ENCODE data around the gene FLNB. TPM values are rescaled to one million over a fixed set of nuclear protein-coding genes. Genes with fewer than 3 reads are reported as not detected.

FLNB gene
- total and polyA plus RNA-seq, 2 of the 4 experiments (the other 2 are of a cell fraction): 78.0 to 136 TPM

DNA sequence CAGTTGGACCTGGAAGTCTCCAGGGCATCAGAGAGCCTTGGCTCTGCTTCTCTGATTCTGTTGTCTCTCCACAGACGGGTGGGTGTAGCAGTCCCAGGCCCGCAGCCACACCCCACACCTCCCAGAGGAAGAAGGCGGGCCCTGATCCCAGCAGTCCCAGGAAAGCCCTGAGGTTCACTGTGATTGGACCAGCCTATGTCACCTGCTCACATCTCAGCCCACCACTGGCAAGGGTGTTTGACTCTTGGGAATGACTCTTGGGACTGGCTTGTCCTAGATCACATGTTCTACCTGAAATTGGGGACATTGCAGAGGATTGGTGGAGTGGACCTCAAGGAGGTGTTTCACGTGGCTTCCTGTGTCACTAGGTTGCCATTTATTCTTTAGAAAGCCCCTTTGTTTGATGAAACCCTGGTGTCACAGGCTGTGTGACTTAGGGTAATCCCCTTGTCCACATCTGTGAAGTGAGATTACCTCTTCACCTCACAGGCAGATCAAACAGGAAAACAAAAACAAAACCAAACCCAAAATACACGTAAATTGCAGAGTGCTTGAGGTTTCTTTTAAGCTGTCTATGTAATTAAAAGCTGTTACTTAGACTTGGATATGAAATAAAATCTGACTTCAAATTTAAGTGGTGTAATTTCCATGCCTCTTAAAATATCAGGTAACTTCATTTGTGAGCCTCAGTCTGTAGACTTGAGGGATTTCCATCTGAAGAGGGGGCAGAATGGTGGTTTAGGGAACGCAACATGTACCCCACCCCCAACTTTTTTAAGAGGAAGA lies 26.7 kb downstream of the FLNB start:
- Histone ChIP-seq H3K9me3 (ENCODE audit: control insufficient read depth, insufficient read depth, low read length) (no peaks in the 10 kb centered on the region), H2AFZ (replicated peaks; ENCODE audit: low read length, poor library complexity) (no peak overlapping the region), H3K4me3 (ENCODE audit: insufficient read depth, low read depth, low read length) (no peak overlapping the region), H3K14ac (replicated peaks; ENCODE audit: low read depth, low read length) (no peak overlapping the region), H4K20me1 (ENCODE audit: insufficient read depth, low read length) (peaks cover 76% of the 10 kb centered on the region), H3K9ac (ENCODE audit: low read depth, low read length) (no peak overlapping the region), H2BK120ac (ENCODE audit: low read depth, low read length) (no peak overlapping the region), H4K8ac (ENCODE audit: low read depth in 2 of 2, low read length in 2 of 2) (no peak overlapping the region), H3K4me2 (ENCODE audit: low read depth, low read length) (no peak overlapping the region), H3K4me1 (ENCODE audit: control insufficient read depth, insufficient read depth, low read length) (peaks cover 12% of the 10 kb centered on the region), H3K27me3 (ENCODE audit: control insufficient read depth, insufficient read depth, low read length) (no peaks in the 10 kb centered on the region), H3K36me3 (ENCODE audit: control insufficient read depth, insufficient read depth, low read length) (peaks cover 4% of the 10 kb centered on the region), H3K18ac (ENCODE audit: low read depth, low read length) (no peak overlapping the region), H2BK15ac (ENCODE audit: low read depth, low read length) (no peak overlapping the region), H2AK5ac (ENCODE audit: low read depth, low read length) (no peak overlapping the region), H3K56ac (ENCODE audit: extremely low read depth, insufficient read depth, low read length) (no peak overlapping the region), H4K5ac (ENCODE audit: low read depth, low read length) (no peak overlapping the region), H2BK20ac (ENCODE audit: low read depth, low read length) (no peak overlapping the region), H3K27ac (ENCODE audit: insufficient read depth, low read length) (no peak overlapping the region), H3K4ac (ENCODE audit: low read depth, low read length) (no peak overlapping the region), H2BK5ac (ENCODE audit: low read depth, low read length, poor library complexity, severe bottlenecking) (no peak overlapping the region), H3K9me1 (ENCODE audit: insufficient read depth, low read length) (peaks cover 27% of the 10 kb centered on the region), H4K91ac (ENCODE audit: insufficient read depth, low read depth, low read length) (no peak overlapping the region), H2AK9ac (replicated peaks; ENCODE audit: low read depth, low read length, poor library complexity) (no peak overlapping the region), H3K79me1 (ENCODE audit: low read depth in 1 of 2, low read length in 2 of 2) (peaks cover 37 to 88% of the 10 kb centered on the region in 2 experiments), H3K23ac (ENCODE audit: low read depth, low read length) (no peak overlapping the region)
- ChIA-PET POLR2A (ENCODE audit: unreplicated experiment) (no interaction called here), CTCF (interaction anchor here (0.6 kb wide), 1 partner anchor 375 kb away, joined by 3 read pairs; no protein-coding TSS in a partner anchor)
- no peak for TF ChIP-seq ELK1 (IDR thresholded peaks at IDR 0.05; ENCODE audit: borderline replicate concordance, low read depth, low read length)
- TF ChIP-seq MAFK (IDR thresholded peaks at IDR 0.05; ENCODE audit: low read depth, low read length): no peak
- TF ChIP-seq CHD1 (IDR thresholded peaks at IDR 0.05; ENCODE audit: low read depth, low read length): no peak
- TF ChIP-seq MXI1 (IDR thresholded peaks at IDR 0.05; ENCODE audit: borderline replicate concordance, low read depth, low read length): no peak
- TF ChIP-seq RCOR1 (IDR thresholded peaks at IDR 0.05; ENCODE audit: insufficient replicate concordance, low read length): no peak
- no peak for TF ChIP-seq RFX5 (IDR thresholded peaks at IDR 0.05; ENCODE audit: low read depth, low read length)
- TF ChIP-seq MAZ (IDR thresholded peaks at IDR 0.05; ENCODE audit: borderline replicate concordance, low read depth, low read length): no peak
- TF ChIP-seq, protein P1, sequence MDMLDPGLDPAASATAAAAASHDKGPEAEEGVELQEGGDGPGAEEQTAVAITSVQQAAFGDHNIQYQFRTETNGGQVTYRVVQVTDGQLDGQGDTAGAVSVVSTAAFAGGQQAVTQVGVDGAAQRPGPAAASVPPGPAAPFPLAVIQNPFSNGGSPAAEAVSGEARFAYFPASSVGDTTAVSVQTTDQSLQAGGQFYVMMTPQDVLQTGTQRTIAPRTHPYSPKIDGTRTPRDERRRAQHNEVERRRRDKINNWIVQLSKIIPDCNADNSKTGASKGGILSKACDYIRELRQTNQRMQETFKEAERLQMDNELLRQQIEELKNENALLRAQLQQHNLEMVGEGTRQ (IDR thresholded peaks at IDR 0.05; ENCODE audit: low read depth, low read length): no peak
- no peak for TF ChIP-seq FOS (IDR thresholded peaks at IDR 0.05; ENCODE audit: low read depth, low read length)
- no peak for TF ChIP-seq NFE2L2 (IDR thresholded peaks at IDR 0.05; ENCODE audit: low read depth, low read length)
- no peak for TF ChIP-seq CTCF (conservative IDR thresholded peaks at IDR 0.05; ENCODE audit: low read depth, low read length)
- TF ChIP-seq SMC3 (IDR thresholded peaks at IDR 0.05; ENCODE audit: low read depth, low read length): no peak
- TF ChIP-seq RAD21 (IDR thresholded peaks at IDR 0.05; ENCODE audit: low read length): no peak
- no TSS peak for BruUV-seq (replicated peaks)
- ATAC-seq (ENCODE audit: low read depth): no peak
- intact Hi-C loops (cut with micrococcal nuclease) (no loop called here), dilution Hi-C loops (cut with HindIII; ENCODE audit: low sequenced_read_pairs, unreplicated experiment) (no loop called here), in situ Hi-C loops (cut with MboI; ENCODE audit: low sequenced_read_pairs) (no loop called here)
- DNase-seq: no peak
- WGBS, 2 experiments (ENCODE audit: extremely low coverage in 2 of 2, insufficient read length in 1 of 2): no CpG with 5 or more reads among the region's 6 CpGs
